Rectal smooth muscle tissue (tissue), 1 donor: ENCODE results near the gene SND1.

ENCODE experiments used
- H3K27ac ChIP-seq: one replicate; pipeline ENCODE4 v1.7.0; 2013; ENCODE audit warnings: low read depth, low read length, inconsistent platforms
- H3K27me3 ChIP-seq: one replicate; pipeline ENCODE4 v1.7.0; 2013; ENCODE audit warnings: low read length; ENCODE audit not compliant: control insufficient read depth, insufficient read depth
- H3K36me3 ChIP-seq: one replicate; pipeline ENCODE4 v1.7.0; 2013; ENCODE audit warnings: low read length; ENCODE audit not compliant: control insufficient read depth, insufficient read depth
- H3K4me1 ChIP-seq: one replicate; pipeline ENCODE4 v1.7.0; 2013; ENCODE audit warnings: low read length; ENCODE audit not compliant: control insufficient read depth, insufficient read depth
- H3K4me3 ChIP-seq: one replicate; pipeline ENCODE4 v1.7.0; 2013; ENCODE audit warnings: low read length
- H3K9ac ChIP-seq: one replicate; pipeline ENCODE4 v1.7.0; 2013; ENCODE audit warnings: low read length

SND1 gene

GRCh38 chr7:127870231-127870907, 218.4 kb downstream of the SND1 start:
- no peaks in the 10 kb centered on the region for H3K27me3 ChIP-seq
- no peak overlapping the region for H3K27ac ChIP-seq
- no peaks in the 10 kb centered on the region for H3K36me3 ChIP-seq
- H3K9ac ChIP-seq: no peak overlapping the region
- no peaks in the 10 kb centered on the region for H3K4me1 ChIP-seq
- H3K4me3 ChIP-seq: no peak overlapping the region

- Histone ChIP-seq H3K4me1 (no peaks in the 10 kb centered on the region), H3K36me3 (no peaks in the 10 kb centered on the region), H3K27me3 (no peaks in the 10 kb centered on the region), H3K9ac (no peak overlapping the region), H3K27ac (no peak overlapping the region), H3K4me3 (no peak overlapping the region)
These were observed 219.2 kb downstream of the SND1 start for GRCh38 chr7:127871226-127871625.

- Histone ChIP-seq H3K27ac (no peak overlapping the region), H3K36me3 (no peaks in the 10 kb centered on the region), H3K9ac (no peak overlapping the region), H3K27me3 (no peaks in the 10 kb centered on the region), H3K4me1 (no peaks in the 10 kb centered on the region), H3K4me3 (no peak overlapping the region)
These were observed 220.1 kb downstream of the SND1 start for GRCh38 chr7:127872122-127872521.

GRCh38 chr7:127873151-127873550, 221.2 kb downstream of the SND1 start:
- no peak overlapping the region for H3K4me3 ChIP-seq

GRCh38 chr7:127873715-127874636, 222.0 kb downstream of the SND1 start:
- H3K36me3 ChIP-seq: no peaks in the 10 kb centered on the region
- H3K27me3 ChIP-seq: no peaks in the 10 kb centered on the region
- no peak overlapping the region for H3K9ac ChIP-seq
- no peaks in the 10 kb centered on the region for H3K4me1 ChIP-seq
- H3K4me3 ChIP-seq: no peak overlapping the region
- H3K27ac ChIP-seq: no peak overlapping the region

More at GRCh38 chr7:127873151-127873550, 221.2 kb downstream of the SND1 start:
- H3K27me3 ChIP-seq: no peaks in the 10 kb centered on the region
- H3K9ac ChIP-seq: no peak overlapping the region
- H3K36me3 ChIP-seq: no peaks in the 10 kb centered on the region
- H3K4me1 ChIP-seq: no peaks in the 10 kb centered on the region
- H3K27ac ChIP-seq: no peak overlapping the region

- no peaks in the 10 kb centered on the region for H3K36me3 ChIP-seq
- no peaks in the 10 kb centered on the region for H3K27me3 ChIP-seq
- no peak overlapping the region for H3K4me3 ChIP-seq
- no peaks in the 10 kb centered on the region for H3K4me1 ChIP-seq
- no peak overlapping the region for H3K9ac ChIP-seq
- H3K27ac ChIP-seq: no peak overlapping the region
These were observed 223.1 kb downstream of the SND1 start for GRCh38 chr7:127874951-127875608.

GRCh38 chr7:127876393-127876792, 224.4 kb downstream of the SND1 start:
- no peak overlapping the region for H3K4me3 ChIP-seq
- H3K27me3 ChIP-seq: no peaks in the 10 kb centered on the region
- no peak overlapping the region for H3K27ac ChIP-seq
- H3K9ac ChIP-seq: no peak overlapping the region
- H3K4me1 ChIP-seq: no peaks in the 10 kb centered on the region
- no peaks in the 10 kb centered on the region for H3K36me3 ChIP-seq

GRCh38 chr7:127877951-127878350, 226.0 kb downstream of the SND1 start:
- Histone ChIP-seq H3K4me1 (no peaks in the 10 kb centered on the region), H3K4me3 (no peak overlapping the region), H3K27ac (no peak overlapping the region)

GRCh38 chr7:127878791-127879190, 226.8 kb downstream of the SND1 start:
- H3K4me1 ChIP-seq: no peaks in the 10 kb centered on the region
- no peak overlapping the region for H3K27ac ChIP-seq
- H3K27me3 ChIP-seq: no peaks in the 10 kb centered on the region
- H3K36me3 ChIP-seq: no peaks in the 10 kb centered on the region
- H3K9ac ChIP-seq: no peak overlapping the region
- no peak overlapping the region for H3K4me3 ChIP-seq

More at GRCh38 chr7:127877951-127878350, 226.0 kb downstream of the SND1 start:
- no peaks in the 10 kb centered on the region for H3K36me3 ChIP-seq
- no peak overlapping the region for H3K9ac ChIP-seq
- H3K27me3 ChIP-seq: no peaks in the 10 kb centered on the region

- no peak overlapping the region for H3K9ac ChIP-seq
- H3K4me3 ChIP-seq: no peak overlapping the region
- H3K4me1 ChIP-seq: no peaks in the 10 kb centered on the region
- no peak overlapping the region for H3K27ac ChIP-seq
- H3K36me3 ChIP-seq: no peaks in the 10 kb centered on the region
- H3K27me3 ChIP-seq: no peaks in the 10 kb centered on the region
These were observed 227.4 kb downstream of the SND1 start for GRCh38 chr7:127879436-127879835.

GRCh38 chr7:127879942-127880341, 227.9 kb downstream of the SND1 start:
- Histone ChIP-seq H3K4me3 (no peak overlapping the region), H3K4me1 (no peaks in the 10 kb centered on the region), H3K9ac (no peak overlapping the region), H3K36me3 (no peaks in the 10 kb centered on the region), H3K27ac (no peak overlapping the region), H3K27me3 (no peaks in the 10 kb centered on the region)

GRCh38 chr7:127880454-127880853, 228.5 kb downstream of the SND1 start:
- no peak overlapping the region for H3K27ac ChIP-seq
- no peaks in the 10 kb centered on the region for H3K4me1 ChIP-seq
- no peaks in the 10 kb centered on the region for H3K36me3 ChIP-seq
- H3K4me3 ChIP-seq: no peak overlapping the region
- H3K9ac ChIP-seq: no peak overlapping the region
- no peaks in the 10 kb centered on the region for H3K27me3 ChIP-seq
